Retinal pigment epithelial cell (primary cell): Measurements from ENCODE around the gene CDH7.

Experiments used
- DNase-seq: peaks from one replicate; pipeline ENCODE4 v3.0.0-alpha.2; 2010; ENCODE audit warnings: low read depth
- H3K4me3 ChIP-seq: 2 replicates; pipeline ENCODE4 v1.5.1; 2011; ENCODE audit warnings: mild to moderate bottlenecking, low read length, control low read depth, moderate library complexity
- TF ChIP-seq, protein P1 (sequence below): conservative IDR thresholded peaks from 2 replicates; pipeline ENCODE4 v1.5.1; 2011; ENCODE audit warnings: low read depth, low read length, control low read depth, inconsistent platforms

Gene CDH7

DNA sequence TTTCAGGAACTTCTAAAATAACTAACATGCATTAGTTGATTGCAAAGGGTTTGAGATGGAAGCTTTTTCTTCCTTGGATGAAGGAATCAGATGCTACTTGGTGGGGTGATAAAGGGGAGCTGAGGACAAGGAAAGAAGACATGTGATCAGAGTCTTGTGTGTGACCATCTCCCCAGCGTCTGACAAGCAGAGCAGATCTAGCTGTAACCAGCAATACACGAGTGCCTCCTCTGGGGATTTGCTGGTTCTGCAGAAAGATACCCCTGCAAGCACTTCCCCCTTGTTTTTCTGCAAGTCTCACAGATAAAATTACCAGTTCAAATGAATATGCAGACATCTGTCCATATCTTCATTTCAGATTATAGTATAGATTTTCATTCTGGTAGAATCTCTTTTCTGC is 2.7 kb downstream of the CDH7 start:
- no peak overlapping the region for H3K4me3 ChIP-seq
- TF ChIP-seq, protein P1, sequence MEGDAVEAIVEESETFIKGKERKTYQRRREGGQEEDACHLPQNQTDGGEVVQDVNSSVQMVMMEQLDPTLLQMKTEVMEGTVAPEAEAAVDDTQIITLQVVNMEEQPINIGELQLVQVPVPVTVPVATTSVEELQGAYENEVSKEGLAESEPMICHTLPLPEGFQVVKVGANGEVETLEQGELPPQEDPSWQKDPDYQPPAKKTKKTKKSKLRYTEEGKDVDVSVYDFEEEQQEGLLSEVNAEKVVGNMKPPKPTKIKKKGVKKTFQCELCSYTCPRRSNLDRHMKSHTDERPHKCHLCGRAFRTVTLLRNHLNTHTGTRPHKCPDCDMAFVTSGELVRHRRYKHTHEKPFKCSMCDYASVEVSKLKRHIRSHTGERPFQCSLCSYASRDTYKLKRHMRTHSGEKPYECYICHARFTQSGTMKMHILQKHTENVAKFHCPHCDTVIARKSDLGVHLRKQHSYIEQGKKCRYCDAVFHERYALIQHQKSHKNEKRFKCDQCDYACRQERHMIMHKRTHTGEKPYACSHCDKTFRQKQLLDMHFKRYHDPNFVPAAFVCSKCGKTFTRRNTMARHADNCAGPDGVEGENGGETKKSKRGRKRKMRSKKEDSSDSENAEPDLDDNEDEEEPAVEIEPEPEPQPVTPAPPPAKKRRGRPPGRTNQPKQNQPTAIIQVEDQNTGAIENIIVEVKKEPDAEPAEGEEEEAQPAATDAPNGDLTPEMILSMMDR: peak; percentile 86
- DNase-seq: peak; percentile 52

DNA sequence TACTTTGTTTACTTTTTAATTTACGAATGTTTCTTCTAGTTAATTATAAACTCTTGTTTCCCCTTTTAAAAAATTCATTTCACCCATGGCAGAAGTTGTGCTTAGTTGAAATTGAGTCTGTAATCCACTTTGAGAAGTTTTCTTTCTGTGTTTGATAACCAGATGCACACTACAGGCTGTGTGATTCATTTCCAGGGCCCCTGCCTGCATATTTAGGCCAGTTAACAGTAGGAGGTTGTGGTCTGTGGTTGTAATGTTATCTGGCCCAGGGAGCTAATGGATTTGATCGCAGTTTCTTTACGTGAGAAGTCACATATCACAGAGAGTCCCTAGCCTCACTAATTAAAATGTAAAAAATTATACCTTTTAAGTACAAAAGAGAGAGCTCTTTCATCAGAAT is 3.3 kb downstream of the CDH7 start:
- no peak for DNase-seq
- no peak overlapping the region for H3K4me3 ChIP-seq
- TF ChIP-seq, protein P1: no peak

DNA sequence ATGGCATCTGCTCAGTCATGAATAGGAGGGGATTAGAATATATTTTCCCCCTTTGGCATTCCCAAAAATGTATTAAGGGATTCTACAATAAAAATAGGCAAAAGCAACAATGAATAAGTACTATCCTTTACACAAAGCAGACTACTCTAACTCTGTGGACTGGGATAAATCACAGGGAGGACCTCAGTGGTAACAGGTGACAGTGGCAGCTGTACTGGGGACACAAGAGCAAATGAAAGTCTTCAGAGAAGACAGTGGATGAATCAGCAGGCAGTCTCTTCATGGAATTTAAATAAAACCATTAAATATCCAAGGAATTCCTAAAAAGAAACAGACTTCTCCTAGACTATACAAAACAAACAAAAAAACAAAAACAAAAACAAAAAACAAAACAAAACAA is 4.8 kb downstream of the CDH7 start:
- no peak overlapping the region for H3K4me3 ChIP-seq
- DNase-seq: no peak
- TF ChIP-seq, protein P1: no peak

DNA sequence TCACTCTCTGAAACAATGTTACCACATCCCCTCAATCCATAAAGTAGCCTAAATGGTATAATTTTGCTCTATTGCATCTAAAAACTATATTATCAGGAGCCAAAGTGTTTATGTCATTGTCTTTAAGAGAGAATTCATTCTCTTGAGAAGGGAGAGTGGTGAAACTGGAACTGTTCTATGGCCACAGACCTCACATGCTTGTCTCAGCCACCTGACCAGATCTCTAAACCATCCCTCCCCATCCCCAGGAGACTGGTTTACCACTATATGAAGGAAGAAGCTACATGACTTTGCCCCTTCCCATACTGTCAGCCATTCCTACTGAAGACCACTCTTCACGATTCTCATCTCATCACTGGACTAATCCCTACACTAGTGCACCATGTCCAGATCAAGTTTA is 9.6 kb downstream of the CDH7 start:
- TF ChIP-seq, protein P1: no peak
- no peak overlapping the region for H3K4me3 ChIP-seq
- no peak for DNase-seq

DNA sequence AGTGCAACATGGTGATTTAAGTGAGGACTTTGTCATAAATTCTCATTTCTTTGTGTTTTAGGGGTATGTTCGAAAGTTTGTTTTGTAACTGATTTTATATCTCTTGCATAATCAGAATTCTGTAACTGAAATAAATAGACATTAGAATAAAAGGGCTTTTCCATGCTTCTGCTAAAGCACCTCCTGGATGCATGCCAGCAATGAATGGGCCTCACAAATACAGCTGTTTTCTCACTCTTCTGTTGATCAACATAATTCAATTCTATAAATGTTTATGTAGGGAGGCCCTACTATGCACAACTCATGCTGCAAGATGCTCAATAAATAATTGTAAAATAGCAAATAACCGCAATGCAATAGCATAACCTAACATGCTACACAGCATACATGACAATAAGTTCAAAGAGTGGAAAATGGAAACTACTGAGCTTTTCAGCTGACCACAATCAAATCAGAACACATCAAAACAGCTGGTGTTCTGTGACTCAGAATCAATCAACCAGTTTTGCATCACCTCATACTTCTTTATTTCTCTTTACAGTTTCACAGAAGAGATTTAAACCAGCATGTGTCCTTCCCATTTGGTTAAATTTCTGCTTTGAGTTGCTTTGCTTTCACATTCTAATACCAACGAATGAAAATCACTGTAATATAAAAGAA is 11.0 kb downstream of the CDH7 start:
- no peak for DNase-seq
- TF ChIP-seq, protein P1: no peak
- no peak overlapping the region for H3K4me3 ChIP-seq

DNA sequence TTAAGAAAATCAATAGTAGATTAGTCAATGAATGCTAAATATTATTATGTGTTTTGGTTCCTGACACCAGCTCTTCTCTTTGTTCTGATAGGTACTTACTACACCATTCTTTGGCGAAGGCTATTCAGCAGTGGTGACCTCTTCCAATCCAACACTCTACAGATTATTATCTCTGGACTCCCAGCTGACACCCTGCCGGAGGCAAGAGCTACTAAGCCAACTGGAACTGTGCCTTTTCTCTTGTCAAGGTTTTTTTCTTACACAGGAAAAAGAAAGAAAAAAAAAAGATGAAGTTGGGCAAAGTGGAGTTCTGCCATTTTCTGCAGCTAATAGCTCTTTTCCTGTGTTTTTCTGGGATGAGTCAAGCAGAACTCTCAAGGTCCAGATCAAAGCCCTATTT is 11.7 kb downstream of the CDH7 start:
- no peak overlapping the region for H3K4me3 ChIP-seq
- TF ChIP-seq, protein P1: no peak
- DNase-seq: no peak

DNA sequence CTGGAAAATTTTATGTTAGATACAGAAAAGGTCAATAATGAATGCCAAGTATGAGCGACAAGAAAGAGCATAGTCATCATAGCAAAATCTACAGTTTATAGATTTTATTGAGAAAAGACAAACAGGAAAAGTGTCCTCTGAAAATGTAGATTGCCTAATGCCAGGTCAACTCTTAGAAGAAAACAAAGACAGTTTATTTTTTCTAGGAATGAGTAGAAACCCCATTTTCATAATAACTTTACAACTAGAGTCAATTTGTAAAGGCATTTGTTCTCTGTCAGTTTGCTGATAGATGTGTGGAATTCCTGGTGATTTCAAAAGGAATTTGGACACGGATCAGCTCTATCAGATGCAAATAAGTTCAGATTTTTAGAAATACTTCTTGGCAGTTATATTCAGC is 16.6 kb downstream of the CDH7 start:
- H3K4me3 ChIP-seq: no peak overlapping the region
- DNase-seq: no peak
- TF ChIP-seq, protein P1: no peak
